K562 (cell line): ENCODE data around the gene FLII. TPM values are rescaled to one million over a fixed set of nuclear protein-coding genes. Genes with fewer than 3 reads are reported as not detected.

Experiments
- ATAC-seq: fragments of 200-7000 bp; cut with Tn5 transposase; 3 replicates; pipeline ENCODE4 v1.9.1; 2020; ENCODE audit warnings: moderate library complexity
- BruUV-seq: library from RNA; stranded (reverse); fragments of 400-500 nt; replicated peaks from 2 replicates; lab custom pipeline; 2021; lab: Mats Ljungman, UMichigan
- CTCF ChIA-PET: fragments of 300-600 bp; formaldehyde crosslinking; extraction: SDS; loops from one replicate; lab custom pipeline; 2021; ENCODE audit warnings: low intra/inter-chr PET ratio; lab: Yijun Ruan, JAX
- POLR2A ChIA-PET: fragments of 300-600, 350-650 bp; sonication (Branson Sonifier 250); formaldehyde crosslinking; extraction: SDS; loops from one replicate; lab custom pipeline; 2021; ENCODE audit warnings: antibody characterized with exemption, inconsistent platforms; lab: Yijun Ruan, JAX
- DNase-seq, 4 experiments: peaks; one replicate each; pipeline versions ENCODE4 v3.0.0 to v3.0.0-alpha.2; 2011 to 2018; ENCODE audit warnings: low spot score in 3 of 4, mixed read lengths in 3 of 4; ENCODE audit errors: extremely low read depth in 1 of 4
- FAIRE-seq: peaks from 2 replicates; lab custom pipeline; 2011; peaks lifted over from hg19 to GRCh38; lab: Jason Lieb, UNC
- H2AFZ ChIP-seq: 2 replicates; pipeline ENCODE4 v1.6.0; 2011; ENCODE audit warnings: low read depth, low read length, control low read depth, inconsistent platforms
- H3K27ac ChIP-seq: fragments of 200-600 bp; 3 replicates; pipeline ENCODE4 v1.8.0; 2011; ENCODE audit warnings: low read depth, mild to moderate bottlenecking, control low read depth, inconsistent platforms, low read length, moderate library complexity, mixed read lengths; ENCODE audit errors: extremely low read depth
- H3K27me3 ChIP-seq, 2 experiments: fragments of 300-600 bp in 1 of 2; 2 replicates in 1 of 2; 3 replicates in 1 of 2; pipeline versions ENCODE4 v1.6.0 to v1.8.0; 2011; ENCODE audit warnings: inconsistent platforms in 2 of 2, low read length in 2 of 2, mild to moderate bottlenecking in 1 of 2, mixed read lengths in 1 of 2, moderate library complexity in 1 of 2; ENCODE audit not compliant: control insufficient read depth in 2 of 2, insufficient read depth in 2 of 2
- H3K36me3 ChIP-seq: fragments of 300-600 bp; 3 replicates; pipeline ENCODE4 v1.8.0; 2011; ENCODE audit warnings: mild to moderate bottlenecking, low read length, inconsistent platforms; ENCODE audit not compliant: control insufficient read depth, insufficient read depth
- H3K4me1 ChIP-seq, 2 experiments: fragments of 200-600 bp in 1 of 2; replicated peaks in 1 of 2; 2 replicates in 1 of 2; 3 replicates in 1 of 2; pipeline versions ENCODE4 v1.5.1 to v1.8.0; 2011; ENCODE audit warnings: inconsistent platforms in 2 of 2, low read length in 2 of 2, mild to moderate bottlenecking in 1 of 2, mixed read lengths in 1 of 2, moderate library complexity in 1 of 2; ENCODE audit not compliant: control insufficient read depth in 2 of 2, insufficient read depth in 2 of 2
- H3K4me2 ChIP-seq: 2 replicates; pipeline ENCODE4 v1.6.1; 2011; ENCODE audit warnings: low read length, control low read depth, inconsistent platforms, mixed read lengths; ENCODE audit not compliant: insufficient read depth
- H3K4me3 ChIP-seq: fragments of 200-600 bp; sonication (generic), shearing (Covaris generic); 2 replicates; pipeline ENCODE4 v1.5.1; 2016; ENCODE audit warnings: control low read depth, inconsistent platforms
- H3K79me2 ChIP-seq: fragments of 200-600 bp; 3 replicates; pipeline ENCODE4 v1.8.0; 2011; ENCODE audit warnings: low read length, inconsistent platforms; ENCODE audit not compliant: control insufficient read depth, insufficient read depth
- H3K9ac ChIP-seq, 2 experiments: 2 replicates each; pipeline versions ENCODE4 v1.6.0 to v1.6.1; 2011; ENCODE audit warnings: low read depth in 2 of 2, low read length in 2 of 2, control low read depth in 1 of 2, inconsistent platforms in 1 of 2, mild to moderate bottlenecking in 1 of 2, mixed read lengths in 1 of 2; ENCODE audit not compliant: insufficient read depth in 1 of 2
- H3K9me1 ChIP-seq: one replicate; pipeline ENCODE4 v1.6.0; 2011; ENCODE audit warnings: inconsistent platforms, mild to moderate bottlenecking, low read length, moderate library complexity; ENCODE audit not compliant: control insufficient read depth, insufficient read depth
- H3K9me3 ChIP-seq: replicated peaks from 2 replicates; pipeline ENCODE4 v1.5.1; 2011; ENCODE audit warnings: low read depth, low read length, inconsistent platforms; ENCODE audit not compliant: control insufficient read depth, insufficient read depth
- H4K20me1 ChIP-seq: replicated peaks from 2 replicates; pipeline ENCODE4 v1.6.1; 2011; ENCODE audit warnings: low read length, inconsistent platforms, mixed read lengths; ENCODE audit not compliant: control insufficient read depth, insufficient read depth
- ARID2 ChIP-seq: fragments of 450-650 bp; IDR thresholded peaks from 2 replicates; pipeline ENCODE4 v1.6.1; 2017; ENCODE audit warnings: antibody characterized with exemption, mild to moderate bottlenecking
- SRF ChIP-seq, 2 experiments: fragments of 250-450, 450-650 bp in 1 of 2; sonication (Bioruptor Pico) in 1 of 2; sonication (generic) in 1 of 2; formaldehyde crosslinking; IDR thresholded peaks; 2 replicates each; pipeline versions ENCODE4 v1.5.0 to v1.5.1; 2020 to 2022; ENCODE audit warnings: mild to moderate bottlenecking in 1 of 2, missing genetic modification reagents in 1 of 2
- WGBS: fragments of 100-300 bp; shearing (Covaris generic); methylation state at CpG from one replicate; pipeline ENCODE4 v1.1.6; 2016; ENCODE audit warnings: low coverage, mixed read lengths; ENCODE audit not compliant: insufficient coverage; ENCODE audit errors: missing lambda C conversion rate; 5-methylcytosine and 5-hydroxymethylcytosine counted together
- in situ Hi-C: fragments of 300-500 bp; cut with MboI; formaldehyde crosslinking; loops from 4 replicates; pipeline ENCODE4 v1.15.0; 2018; ENCODE audit warnings: inconsistent platforms, mixed read lengths
- intact Hi-C: fragments of 100-400 bp; cut with micrococcal nuclease; formaldehyde crosslinking; loops from 2 replicates; pipeline ENCODE4 v1.14.2; 2022
- polyA plus RNA-seq, 8 experiments: library from polyadenylated mRNA; depleted of rRNA in 4 of 8; stranded (reverse) in 5 of 8; unstranded in 3 of 8; fragments of >200 nt; fragmentation: Nextera tagmentation in 2 of 8; fragmentation: Illumina TruSeq in 1 of 8; extraction: Ambion mirVana in 2 of 8; extraction: Trizol in 1 of 8; gene quantifications; 2 replicates each; pipeline versions ENCODE4 v1.2.1 to v1.2.3, GENCODE V29; 2011 to 2014; ENCODE audit warnings: inconsistent platforms in 1 of 8, missing spikeins in 1 of 8
- total RNA-seq, 7 experiments: library from RNA; depleted of rRNA in 6 of 7; stranded (reverse); fragments of >200 nt in 6 of 7; fragmentation: Illumina TruSeq in 2 of 7; extraction: Trizol in 2 of 7; gene quantifications; 2 replicates each; pipeline versions ENCODE4 v1.2.1 to v1.2.3, GENCODE V29; 2011 to 2021; ENCODE audit warnings: low replicate concordance in 1 of 7
- TF ChIP-seq, protein P1 (sequence below): fragments of 450-650 bp; IDR thresholded peaks from 2 replicates; pipeline ENCODE4 v1.7.1; 2018; ENCODE audit warnings: mild to moderate bottlenecking, low read depth; ENCODE audit not compliant: partially characterized antibody
- TF ChIP-seq, protein P2 (sequence below): sonication (generic); formaldehyde crosslinking; IDR thresholded peaks from 2 replicates; pipeline ENCODE4 v1.8.0; 2023; ENCODE audit warnings: mild to moderate bottlenecking, missing genetic modification reagents
- TF ChIP-seq, protein P3 (sequence below): sonication (generic); formaldehyde crosslinking; IDR thresholded peaks from 2 replicates; pipeline ENCODE4 v1.8.0; 2023; ENCODE audit warnings: mild to moderate bottlenecking, missing genetic modification reagents

The FLII gene
- total and polyA plus RNA-seq, 9 of the 15 experiments (the other 6 are each of a cell fraction or from before 2014, with no cell fraction given) = 11.7 to 126 (median 82.5) TPM

DNA sequence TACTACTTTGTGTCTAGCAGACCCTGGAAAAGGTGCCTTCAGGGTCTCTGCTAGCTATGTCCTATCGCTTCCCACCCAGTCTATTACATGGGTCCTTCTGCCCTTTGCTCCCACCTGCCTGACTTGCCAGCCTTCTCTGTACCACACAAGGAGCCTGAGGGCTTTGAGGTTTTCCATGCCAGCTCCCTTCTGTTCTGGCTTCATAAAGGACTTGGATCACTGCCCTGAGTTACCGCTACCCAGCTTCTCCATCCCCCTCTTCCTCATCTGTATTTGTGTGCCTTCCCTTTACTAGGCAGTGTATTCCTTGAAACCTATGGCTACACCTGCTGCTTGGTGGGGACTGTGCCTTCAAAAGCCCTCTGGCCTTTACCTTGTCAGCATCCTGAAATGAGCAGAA is 52.7 kb downstream of the FLII start:
- no peak for ATAC-seq
- TF ChIP-seq, protein P1, sequence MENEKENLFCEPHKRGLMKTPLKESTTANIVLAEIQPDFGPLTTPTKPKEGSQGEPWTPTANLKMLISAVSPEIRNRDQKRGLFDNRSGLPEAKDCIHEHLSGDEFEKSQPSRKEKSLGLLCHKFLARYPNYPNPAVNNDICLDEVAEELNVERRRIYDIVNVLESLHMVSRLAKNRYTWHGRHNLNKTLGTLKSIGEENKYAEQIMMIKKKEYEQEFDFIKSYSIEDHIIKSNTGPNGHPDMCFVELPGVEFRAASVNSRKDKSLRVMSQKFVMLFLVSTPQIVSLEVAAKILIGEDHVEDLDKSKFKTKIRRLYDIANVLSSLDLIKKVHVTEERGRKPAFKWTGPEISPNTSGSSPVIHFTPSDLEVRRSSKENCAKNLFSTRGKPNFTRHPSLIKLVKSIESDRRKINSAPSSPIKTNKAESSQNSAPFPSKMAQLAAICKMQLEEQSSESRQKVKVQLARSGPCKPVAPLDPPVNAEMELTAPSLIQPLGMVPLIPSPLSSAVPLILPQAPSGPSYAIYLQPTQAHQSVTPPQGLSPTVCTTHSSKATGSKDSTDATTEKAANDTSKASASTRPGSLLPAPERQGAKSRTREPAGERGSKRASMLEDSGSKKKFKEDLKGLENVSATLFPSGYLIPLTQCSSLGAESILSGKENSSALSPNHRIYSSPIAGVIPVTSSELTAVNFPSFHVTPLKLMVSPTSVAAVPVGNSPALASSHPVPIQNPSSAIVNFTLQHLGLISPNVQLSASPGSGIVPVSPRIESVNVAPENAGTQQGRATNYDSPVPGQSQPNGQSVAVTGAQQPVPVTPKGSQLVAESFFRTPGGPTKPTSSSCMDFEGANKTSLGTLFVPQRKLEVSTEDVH = no peak
- TF ChIP-seq, protein P2, sequence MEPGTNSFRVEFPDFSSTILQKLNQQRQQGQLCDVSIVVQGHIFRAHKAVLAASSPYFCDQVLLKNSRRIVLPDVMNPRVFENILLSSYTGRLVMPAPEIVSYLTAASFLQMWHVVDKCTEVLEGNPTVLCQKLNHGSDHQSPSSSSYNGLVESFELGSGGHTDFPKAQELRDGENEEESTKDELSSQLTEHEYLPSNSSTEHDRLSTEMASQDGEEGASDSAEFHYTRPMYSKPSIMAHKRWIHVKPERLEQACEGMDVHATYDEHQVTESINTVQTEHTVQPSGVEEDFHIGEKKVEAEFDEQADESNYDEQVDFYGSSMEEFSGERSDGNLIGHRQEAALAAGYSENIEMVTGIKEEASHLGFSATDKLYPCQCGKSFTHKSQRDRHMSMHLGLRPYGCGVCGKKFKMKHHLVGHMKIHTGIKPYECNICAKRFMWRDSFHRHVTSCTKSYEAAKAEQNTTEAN (CRISPR knock-in tag) = no peak
- no peak for TF ChIP-seq SRF (CRISPR knock-in tag; IDR thresholded peaks at IDR 0.05)
- TF ChIP-seq, protein P3, sequence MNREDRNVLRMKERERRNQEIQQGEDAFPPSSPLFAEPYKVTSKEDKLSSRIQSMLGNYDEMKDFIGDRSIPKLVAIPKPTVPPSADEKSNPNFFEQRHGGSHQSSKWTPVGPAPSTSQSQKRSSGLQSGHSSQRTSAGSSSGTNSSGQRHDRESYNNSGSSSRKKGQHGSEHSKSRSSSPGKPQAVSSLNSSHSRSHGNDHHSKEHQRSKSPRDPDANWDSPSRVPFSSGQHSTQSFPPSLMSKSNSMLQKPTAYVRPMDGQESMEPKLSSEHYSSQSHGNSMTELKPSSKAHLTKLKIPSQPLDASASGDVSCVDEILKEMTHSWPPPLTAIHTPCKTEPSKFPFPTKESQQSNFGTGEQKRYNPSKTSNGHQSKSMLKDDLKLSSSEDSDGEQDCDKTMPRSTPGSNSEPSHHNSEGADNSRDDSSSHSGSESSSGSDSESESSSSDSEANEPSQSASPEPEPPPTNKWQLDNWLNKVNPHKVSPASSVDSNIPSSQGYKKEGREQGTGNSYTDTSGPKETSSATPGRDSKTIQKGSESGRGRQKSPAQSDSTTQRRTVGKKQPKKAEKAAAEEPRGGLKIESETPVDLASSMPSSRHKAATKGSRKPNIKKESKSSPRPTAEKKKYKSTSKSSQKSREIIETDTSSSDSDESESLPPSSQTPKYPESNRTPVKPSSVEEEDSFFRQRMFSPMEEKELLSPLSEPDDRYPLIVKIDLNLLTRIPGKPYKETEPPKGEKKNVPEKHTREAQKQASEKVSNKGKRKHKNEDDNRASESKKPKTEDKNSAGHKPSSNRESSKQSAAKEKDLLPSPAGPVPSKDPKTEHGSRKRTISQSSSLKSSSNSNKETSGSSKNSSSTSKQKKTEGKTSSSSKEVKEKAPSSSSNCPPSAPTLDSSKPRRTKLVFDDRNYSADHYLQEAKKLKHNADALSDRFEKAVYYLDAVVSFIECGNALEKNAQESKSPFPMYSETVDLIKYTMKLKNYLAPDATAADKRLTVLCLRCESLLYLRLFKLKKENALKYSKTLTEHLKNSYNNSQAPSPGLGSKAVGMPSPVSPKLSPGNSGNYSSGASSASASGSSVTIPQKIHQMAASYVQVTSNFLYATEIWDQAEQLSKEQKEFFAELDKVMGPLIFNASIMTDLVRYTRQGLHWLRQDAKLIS (CRISPR knock-in tag) = no peak
- no peak for TF ChIP-seq ARID2
- Histone ChIP-seq H3K9me1 (peaks cover 3% of the 10 kb centered on the region), H3K9me3 (no peaks in the 10 kb centered on the region), H3K36me3 (peaks cover 72% of the 10 kb centered on the region; the same call in 2 of the 3 replicates), H3K4me1 (no peaks in the 10 kb centered on the region; a peak in 1 of 5 replicates), H3K4me3 (no peak overlapping the region), H2AFZ (no peak overlapping the region), H3K27ac (no peak overlapping the region), H3K27me3 (no peaks in the 10 kb centered on the region), H4K20me1 (peaks cover 14% of the 10 kb centered on the region), H3K4me2 (no peak overlapping the region), H3K9ac (no peak overlapping the region), H3K79me2 (peaks cover 11% of the 10 kb centered on the region)
- DNase-seq = no peak
- CTCF ChIA-PET = no interaction called here
- BruUV-seq = no TSS peak
- 100% methylated on average over 2 of the region's 2 CpGs for WGBS
- no peak for FAIRE-seq
- POLR2A ChIA-PET = interaction anchor here (1.2 kb wide), 1 partner anchor 12 kb away, joined by 3 read pairs; no protein-coding TSS in a partner anchor
- intact Hi-C loops (no loop called here), in situ Hi-C loops (loop anchor here (25.0 kb wide), 1 partner anchor 356 kb away; no protein-coding TSS in a partner anchor)
